Temporal lobe (tissue), 1 donor: ENCODE results near the gene GSN. TPM values are rescaled to one million over a fixed set of nuclear protein-coding genes. Genes with fewer than 3 reads are reported as not detected.

Experiments
- total RNA-seq: library from RNA; depleted of rRNA; stranded (reverse); fragments of >200 nt; gene quantifications from one replicate; pipeline ENCODE4 v1.2.3, GENCODE V29; 2014

GSN gene
- total RNA-seq, 1 donor from 2014 or later = 18.2 TPM

Other genes starting within 250 kb of the GSN start
- 5.9 TPM for gene C5, start 217.9 kb upstream of the GSN start, total RNA-seq
- 12.0 TPM for gene CNTRL, start 193.2 kb upstream of the GSN start, total RNA-seq
- 77.2 TPM for gene RAB14, start 66.3 kb upstream of the GSN start, total RNA-seq
- gene STOM, start 102.1 kb downstream of the GSN start, total RNA-seq = 13.5 TPM
- 1.7 TPM for gene GGTA1, start 231.7 kb downstream of the GSN start, total RNA-seq